Left renal pelvis (tissue), 4 donors: ENCODE results near the gene COPRS. TPM values are rescaled to one million over a fixed set of nuclear protein-coding genes. Genes with fewer than 3 reads are reported as not detected.
"Not testable (repeated sequence)": the region's sequence is repeated elsewhere in the genome, so short reads cannot be mapped to it uniquely, and the experiment has no call there.

Experiments used
- DNase-seq, 4 donors: peaks; one replicate each; pipeline ENCODE4 v3.0.0-alpha.2; 2013; ENCODE audit warnings: low read depth in 4 of 4, low spot score in 3 of 4
- polyA plus RNA-seq, 4 donors: library from polyadenylated mRNA; unstranded; fragments of 120-200 nt; gene quantifications; one replicate each; pipeline ENCODE4 v1.2.1, GENCODE V29; 2013; ENCODE audit not compliant: insufficient read length in 4 of 4

The COPRS gene
- polyA plus RNA-seq, 4 donors: 43.3 to 47.3 (median 46.5) TPM

DNA sequence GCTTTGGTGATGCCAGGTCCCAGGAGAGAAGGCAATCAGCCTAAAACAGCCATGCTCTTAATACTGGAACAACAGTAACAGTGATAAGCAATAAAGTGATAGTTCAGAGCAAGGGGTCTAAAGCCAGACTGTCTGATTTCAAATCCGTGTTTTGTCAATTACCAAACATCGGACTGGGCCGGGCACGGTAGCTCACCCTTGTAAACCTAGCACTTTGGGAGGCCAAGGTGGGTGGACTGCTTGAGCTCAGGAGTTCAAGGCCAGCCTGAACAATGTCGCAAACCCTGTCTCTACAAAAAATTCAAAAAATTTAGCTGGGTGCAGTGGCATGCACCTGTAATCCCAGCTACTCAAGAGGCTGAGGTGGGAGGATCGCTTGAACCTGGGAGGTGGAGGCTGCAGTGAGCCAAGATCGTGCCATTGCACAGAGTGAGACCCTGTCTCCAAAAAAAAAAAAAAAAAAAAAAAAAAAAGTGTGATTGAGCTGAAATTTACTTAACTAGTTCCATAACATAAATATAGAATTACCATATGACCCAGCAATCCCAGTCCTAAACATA is 5.1 kb downstream of the COPRS start:
- DNase-seq: no peak

DNA sequence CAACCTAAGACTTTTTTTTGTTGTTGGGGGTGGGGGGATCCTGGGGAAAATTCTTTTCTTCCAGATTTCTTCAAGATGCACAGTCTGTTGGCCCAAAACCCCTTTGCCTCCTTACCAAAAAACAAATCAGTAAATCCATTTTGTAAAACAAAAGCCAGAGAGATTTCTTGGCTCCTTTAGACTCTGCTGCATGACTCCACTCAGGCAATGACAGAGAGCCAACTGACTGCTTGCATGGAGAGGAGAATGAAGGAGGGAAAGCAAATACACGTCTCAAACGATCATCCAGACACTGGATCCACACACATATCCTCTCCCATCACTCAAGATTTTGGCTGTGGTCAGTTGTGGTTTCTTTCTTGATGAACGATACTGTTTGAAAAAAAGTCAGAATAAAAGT is 13.8 kb downstream of the COPRS start:
- no peak for DNase-seq

DNA sequence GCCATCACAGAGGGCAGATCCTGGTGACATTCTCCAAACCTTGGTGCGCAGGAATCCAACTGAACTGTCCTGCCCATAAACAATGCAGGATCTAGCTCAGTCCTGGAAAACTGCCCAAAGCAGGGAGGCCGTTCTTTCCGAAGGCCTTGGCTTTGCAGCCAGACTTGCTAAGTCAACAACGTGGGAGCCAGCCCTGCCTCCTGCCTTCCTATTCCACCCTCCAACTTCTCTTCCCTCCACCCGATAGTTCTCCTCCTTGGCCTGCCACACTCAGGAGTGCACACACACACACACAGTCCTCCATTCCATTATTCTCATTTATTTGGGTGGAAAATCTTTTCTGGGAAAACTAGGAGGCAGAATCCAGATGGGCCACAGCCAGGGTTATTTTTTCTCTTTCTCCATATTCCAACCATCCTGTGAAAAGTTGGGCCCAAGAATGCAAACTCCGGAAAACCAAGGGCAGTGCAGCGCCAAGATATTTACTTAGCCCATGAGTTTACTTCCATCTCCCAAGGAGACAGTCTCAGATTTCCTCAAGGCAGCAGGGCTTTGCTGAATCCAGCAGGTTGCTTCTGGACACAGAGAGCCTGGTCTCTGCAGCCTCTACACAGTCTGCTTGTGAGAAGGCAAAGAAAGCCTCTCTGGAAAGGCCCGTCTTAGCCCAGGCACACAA is 15.8 kb downstream of the COPRS start:
- DNase-seq: no peak

- DNase-seq: peak; percentile 61 to 73 (median 68)
These were observed 16.6 kb downstream of the COPRS start for GRCh38 chr17:31842195-31843069.

DNA sequence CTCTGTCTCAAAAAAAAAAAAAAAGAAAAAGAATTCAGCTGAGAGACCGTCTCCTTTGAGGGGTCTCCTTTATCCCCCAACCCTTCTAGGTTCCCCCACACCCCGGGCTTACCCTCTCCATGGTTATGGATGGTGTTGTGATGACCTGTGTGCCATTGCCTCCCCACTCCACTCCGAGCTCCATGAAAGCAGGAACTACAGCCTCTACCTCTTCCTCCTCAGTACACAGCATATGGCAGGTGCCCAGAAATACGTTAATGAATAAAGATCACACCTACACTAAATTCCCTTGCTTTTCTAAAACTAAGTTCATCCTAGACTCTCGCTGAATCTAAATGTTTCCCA is 17.2 kb downstream of the COPRS start:
- no peak for DNase-seq

DNA sequence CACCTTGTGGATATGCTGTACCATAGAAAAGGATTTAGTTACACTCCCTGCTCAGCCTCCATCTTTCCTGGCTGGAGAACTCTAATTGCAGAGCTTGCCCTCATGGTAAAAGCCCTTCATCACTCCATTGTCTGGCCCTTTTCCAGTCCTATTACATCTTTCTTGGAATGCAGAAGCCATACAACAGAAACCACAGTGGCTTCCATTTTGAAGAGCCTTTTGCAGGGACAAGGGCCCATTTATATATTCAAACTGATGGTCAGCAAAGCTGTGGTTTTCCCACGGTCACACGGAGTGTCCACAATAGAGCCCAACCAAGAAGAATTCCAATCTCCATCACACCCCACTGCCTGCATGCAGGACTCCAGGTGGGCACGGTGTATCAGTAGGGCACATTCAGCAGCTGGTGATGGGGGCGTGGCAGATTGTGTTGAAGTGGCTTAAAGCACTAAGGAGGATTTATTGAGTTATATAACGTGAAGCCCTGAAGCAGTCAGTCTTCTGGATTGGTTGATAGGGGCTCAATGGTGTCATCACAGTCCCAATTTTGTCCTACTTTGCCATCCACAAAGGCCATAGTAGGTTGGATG is 20.3 kb downstream of the COPRS start:
- no peak for DNase-seq

DNA sequence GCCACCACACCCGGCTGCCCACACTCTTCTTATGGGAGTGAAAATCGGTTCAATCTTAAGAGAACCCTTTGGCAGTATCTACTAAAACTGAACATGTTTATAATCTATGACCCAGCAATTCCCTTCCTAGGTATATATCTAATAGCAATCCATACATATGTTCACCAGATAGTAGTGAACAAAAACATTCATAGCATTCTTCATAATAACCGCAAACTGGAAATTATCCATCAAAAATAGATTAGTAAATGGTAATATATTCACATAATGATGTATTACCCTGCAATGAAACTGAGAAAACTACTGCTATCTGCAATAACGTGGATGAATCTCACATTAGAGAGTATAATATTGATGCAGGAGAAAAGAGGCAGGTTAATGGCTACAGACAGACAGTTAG is 23.1 kb downstream of the COPRS start:
- DNase-seq: no peak

- no peak for DNase-seq
These were observed 24.6 kb downstream of the COPRS start for GRCh38 chr17:31834448-31834847.

DNA sequence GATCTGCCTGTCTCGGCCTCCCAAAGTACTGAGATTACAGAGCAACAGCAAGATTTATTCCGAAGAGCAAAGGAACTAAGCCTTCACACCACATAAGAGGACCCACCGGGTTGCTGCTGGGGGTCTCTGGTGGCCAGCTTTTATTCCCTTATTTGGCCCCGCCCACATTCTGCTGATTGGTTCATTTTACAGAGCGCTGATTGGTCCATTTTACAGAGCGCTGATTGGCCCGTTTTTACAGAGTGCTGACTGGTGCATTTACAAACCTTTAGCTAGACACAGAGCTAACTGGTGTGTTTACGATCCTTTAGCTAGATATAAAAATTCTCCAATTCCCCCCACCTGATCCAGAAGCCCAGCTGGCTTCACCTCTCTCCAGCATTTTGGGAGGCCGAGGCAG is 26.3 kb downstream of the COPRS start:
- no peak for DNase-seq

DNA sequence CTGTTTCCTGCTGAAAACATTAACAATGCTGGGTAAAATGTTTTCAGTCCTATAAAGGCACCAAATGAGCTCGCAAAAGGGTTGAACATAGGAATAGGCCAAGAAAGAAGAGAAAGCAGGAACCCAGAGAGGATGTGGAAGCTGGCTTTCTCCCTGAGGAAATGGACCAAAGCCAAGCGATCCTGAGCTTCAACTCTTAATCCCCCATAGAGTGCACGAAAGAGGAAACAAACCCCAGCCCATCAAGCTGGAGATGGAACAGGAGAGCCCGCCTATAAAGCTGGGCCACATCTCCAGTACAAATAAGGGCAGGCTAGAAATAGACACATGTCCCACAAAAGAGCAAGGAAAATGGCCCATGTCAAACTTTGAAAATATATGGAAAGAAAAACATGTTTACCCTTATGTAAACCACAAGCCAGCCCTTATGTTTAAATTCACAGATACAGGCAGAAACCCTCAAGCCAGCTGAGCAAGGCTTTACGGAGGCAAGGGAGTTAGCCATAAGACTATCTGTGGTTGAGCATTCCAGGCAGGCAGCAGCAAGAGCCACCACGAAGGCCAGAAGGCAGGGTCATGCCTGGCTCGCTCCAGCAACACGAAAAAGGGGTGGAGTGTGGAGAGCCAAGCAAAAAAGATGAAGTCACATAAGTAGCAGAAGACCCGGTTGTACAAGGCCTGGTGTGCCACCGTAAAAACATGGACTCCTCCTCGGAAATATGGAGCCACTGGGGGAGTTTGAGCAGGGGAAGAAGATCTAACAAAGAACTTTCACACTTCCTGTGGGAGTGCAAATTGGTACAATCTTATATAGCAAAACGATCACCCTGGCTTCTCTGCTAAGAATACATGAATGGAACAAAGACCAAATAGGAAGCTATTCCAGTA is 27.8 kb downstream of the COPRS start:
- no peak for DNase-seq

- no peak for DNase-seq
These were observed 29.4 kb downstream of the COPRS start for GRCh38 chr17:31829649-31830048.

DNA sequence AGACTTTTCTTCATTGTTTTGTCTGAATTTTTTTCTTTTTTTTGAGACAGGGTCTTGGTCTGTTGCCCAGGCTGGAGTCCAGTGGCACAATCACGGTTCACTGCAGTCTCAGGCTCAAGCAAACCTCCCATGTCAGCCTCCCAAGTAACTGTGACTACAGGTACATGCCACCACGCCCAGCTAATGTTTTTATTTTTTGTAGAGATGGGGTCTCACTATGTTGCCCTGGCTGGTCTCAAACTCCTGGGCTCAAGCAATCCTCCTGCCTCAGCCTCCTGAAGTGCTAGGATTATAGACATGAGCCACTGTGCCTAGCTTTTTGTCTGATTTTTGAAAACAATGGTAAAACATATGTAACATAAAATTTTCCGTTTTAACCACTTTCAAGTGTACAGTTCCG is 30.1 kb downstream of the COPRS start:
- DNase-seq: not testable (repeated sequence)

- no peak for DNase-seq
These were observed 32.9 kb downstream of the COPRS start for GRCh38 chr17:31825961-31826691.

- DNase-seq: no peak
These were observed 34.2 kb downstream of the COPRS start for GRCh38 chr17:31824766-31825360.

- DNase-seq: no peak
These were observed 36.0 kb downstream of the COPRS start for GRCh38 chr17:31823014-31823413.

GRCh38 chr17:31820691-31821435 is 38.2 kb downstream of the COPRS start:
- no peak for DNase-seq

DNA sequence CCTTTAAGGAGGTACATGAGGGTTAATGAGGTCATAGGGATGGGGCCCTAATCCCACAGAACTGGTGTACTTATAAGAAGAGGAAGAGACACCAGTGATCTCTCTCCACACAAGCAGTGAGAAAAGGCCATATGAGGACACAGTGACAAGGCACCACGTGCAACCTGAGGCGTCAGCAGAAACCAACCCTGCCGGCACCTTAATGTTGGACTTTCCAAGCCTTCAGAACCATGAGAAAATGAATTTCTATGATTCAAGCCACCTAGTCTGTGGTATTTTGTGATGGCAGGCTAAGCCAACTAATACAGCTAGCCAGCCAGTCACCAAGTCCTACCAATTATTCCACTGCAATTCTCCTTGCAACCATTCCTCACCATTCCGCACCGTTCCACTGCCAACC is 39.5 kb downstream of the COPRS start:
- no peak for DNase-seq

GRCh38 chr17:31818863-31819262 is 40.2 kb downstream of the COPRS start:
- not testable (repeated sequence) for DNase-seq
